A549 (cell line): ENCODE measurements around the gene PDPK1.

Source experiments
- CHD2 ChIP-seq: fragments of 150-350 bp; IDR thresholded peaks from 2 replicates; pipeline ENCODE4 v1.6.1; 2014; ENCODE audit warnings: low read length; ENCODE audit not compliant: partially characterized antibody
- CTCF ChIP-seq: fragments of >200 bp; sonication (Bioruptor Twin); formaldehyde crosslinking; IDR thresholded peaks from 3 replicates; pipeline ENCODE4 v1.5.1; 2016
- ELK1 ChIP-seq: fragments of 150-350 bp; IDR thresholded peaks from 2 replicates; pipeline ENCODE4 v1.6.1; 2014; ENCODE audit warnings: low read depth, mild to moderate bottlenecking, low read length
- EP300 ChIP-seq, 2 experiments: fragments of >200 bp; sonication (Bioruptor Twin); formaldehyde crosslinking; IDR thresholded peaks; 2 replicates in 1 of 2; 3 replicates in 1 of 2; pipeline ENCODE4 v1.6.1; 2016 to 2017
- HOXA7 ChIP-seq: fragments of 250-450 bp; sonication (Bioruptor Pico); IDR thresholded peaks from 2 replicates; pipeline ENCODE4 v1.5.0; 2020; ENCODE audit warnings: mild to moderate bottlenecking, moderate library complexity
- JUNB ChIP-seq: fragments of >200 bp; sonication (Bioruptor Twin); formaldehyde crosslinking; IDR thresholded peaks from 2 replicates; pipeline ENCODE4 v1.6.1; 2016
- MAX ChIP-seq: IDR thresholded peaks from 2 replicates; pipeline ENCODE4 v1.6.1; 2012
- PHF8 ChIP-seq: fragments of 200-600 bp; sonication (generic); IDR thresholded peaks from 2 replicates; pipeline ENCODE4 v1.6.1; 2016; ENCODE audit warnings: low read depth, mild to moderate bottlenecking, antibody characterized with exemption, moderate library complexity, borderline replicate concordance
- POLR2A ChIP-seq: IDR thresholded peaks from 2 replicates; pipeline ENCODE4 v1.6.1; 2012; ENCODE audit warnings: mild to moderate bottlenecking, low read length
- POLR2AphosphoS2 ChIP-seq: conservative IDR thresholded peaks from 2 replicates; pipeline ENCODE4 v1.6.1; 2012; ENCODE audit warnings: low read length, improper control_type of control experiment, inconsistent platforms
- RARB ChIP-seq: fragments of 250-450 bp; sonication (Bioruptor Pico); IDR thresholded peaks from 2 replicates; pipeline ENCODE4 v1.8.0; 2021; ENCODE audit warnings: mild to moderate bottlenecking, moderate library complexity
- REST ChIP-seq: fragments of 200-600 bp; sonication (generic); IDR thresholded peaks from 2 replicates; pipeline ENCODE4 v1.6.1; 2016; ENCODE audit warnings: antibody characterized with exemption, mild to moderate bottlenecking, moderate library complexity
- TP53 ChIP-seq: fragments of 250-450 bp; sonication (Bioruptor Pico); IDR thresholded peaks from 2 replicates; pipeline ENCODE4 v1.5.0; 2021; ENCODE audit warnings: mild to moderate bottlenecking, moderate library complexity
- ZNF302 ChIP-seq: fragments of 250-450 bp; sonication (Bioruptor Pico); IDR thresholded peaks from 2 replicates; pipeline ENCODE4 v1.9.0; 2021; ENCODE audit warnings: inconsistent platforms, mild to moderate bottlenecking, moderate library complexity

- TF ChIP-seq ELK1 (no peak), EP300 (IDR thresholded peaks at IDR 0.05) (no peak), HOXA7 (CRISPR knock-in tag) (no peak), POLR2A (no peak), RARB (CRISPR knock-in tag) (no peak), CTCF (no peak), POLR2AphosphoS2 (no peak), CHD2 (no peak), PHF8 (no peak), REST (no peak), MAX (no peak), JUNB (no peak), ZNF302 (CRISPR knock-in tag) (no peak), TP53 (CRISPR knock-in tag) (no peak)
Measured at GRCh38 chr16:2507052-2507659, 30.7 kb upstream of the PDPK1 start.
